Measurements from ENCODE around the gene DCLK1.
"Not testable (repeated sequence)": the region's sequence is repeated elsewhere in the genome, so short reads cannot be mapped to it uniquely, and the experiment has no call there.

DCLK1 gene

GRCh38 chr13:35983206-35983605 lies 148.0 kb downstream of the DCLK1 start:
- no peak for DNase-seq

DNA sequence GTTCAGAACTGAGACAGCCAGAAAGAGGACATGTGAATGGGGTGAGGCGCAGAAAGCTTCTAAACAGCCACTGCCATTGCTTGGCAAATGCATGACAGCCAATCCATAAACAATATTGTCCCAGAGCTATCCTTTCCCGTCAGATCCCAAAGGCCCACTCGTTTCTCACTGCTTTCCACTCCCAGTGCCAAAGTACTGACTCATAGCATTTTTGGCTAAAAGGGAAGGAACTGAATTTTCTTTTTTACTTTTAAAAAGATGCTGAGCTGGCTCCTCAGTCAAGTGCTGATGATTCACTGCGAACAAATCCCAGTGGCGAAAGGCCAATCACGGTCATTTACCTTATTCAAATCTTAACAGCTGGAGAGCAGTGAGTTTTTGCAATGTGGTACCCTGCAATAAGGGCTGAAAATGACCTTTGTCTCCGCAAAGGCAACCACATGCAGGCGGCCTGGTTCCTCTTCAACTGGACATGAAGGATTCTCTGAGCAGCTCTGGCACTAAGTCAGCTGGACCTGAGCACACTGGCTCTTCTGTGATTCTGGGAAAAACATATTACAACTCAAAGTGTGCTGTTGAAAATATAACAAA lies 151.7 kb downstream of the DCLK1 start:
- no peak for DNase-seq

- DNase-seq, result no peak
Measured at GRCh38 chr13:35978607-35979316, 152.4 kb downstream of the DCLK1 start.

DNA sequence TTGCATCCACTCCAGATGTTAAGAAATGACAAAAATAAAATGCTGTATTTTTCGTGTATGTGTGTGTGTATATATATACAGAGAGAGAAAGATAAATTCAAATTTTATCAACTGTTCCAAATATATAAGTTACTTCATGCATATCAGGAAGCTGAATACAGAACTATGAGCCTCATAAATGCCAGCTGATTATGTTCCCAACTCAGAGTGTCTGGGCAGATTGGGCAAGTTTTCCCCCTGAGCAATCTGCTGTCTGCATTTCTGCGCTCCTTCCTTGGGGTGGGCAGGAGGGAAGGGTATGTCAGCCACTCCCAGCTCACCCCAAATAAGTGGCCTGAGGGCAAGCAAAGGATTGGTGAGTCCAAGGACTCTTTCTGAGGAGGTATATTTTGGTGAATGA lies 154.1 kb downstream of the DCLK1 start:
- DNase-seq, result no peak

GRCh38 chr13:35976126-35976525 lies 155.1 kb downstream of the DCLK1 start:
- DNase-seq, result no peak

DNA sequence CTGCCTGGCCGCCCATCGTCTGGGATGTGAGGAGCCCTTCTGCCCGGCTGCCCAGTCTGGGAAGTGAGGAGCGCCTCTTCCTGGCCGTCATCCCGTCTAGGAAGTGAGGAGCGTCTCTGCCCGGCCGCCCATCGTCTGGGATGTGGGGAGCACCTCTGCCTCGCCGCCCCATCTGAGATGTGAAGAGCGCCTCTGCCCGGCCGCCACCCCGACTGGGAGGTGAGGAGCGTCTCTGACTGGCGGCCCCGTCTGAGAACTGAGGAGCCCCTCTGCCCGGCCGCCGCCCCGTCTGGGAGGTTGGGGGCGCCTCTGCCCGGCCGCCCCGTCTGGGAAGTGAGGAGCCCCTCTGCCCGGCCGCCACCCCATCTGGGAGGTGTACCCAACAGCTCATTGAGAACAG lies 164.2 kb downstream of the DCLK1 start:
- DNase-seq, result not testable (repeated sequence)

- DNase-seq, result no peak
Measured at GRCh38 chr13:35966024-35966423, 165.2 kb downstream of the DCLK1 start.

- DNase-seq, result no peak
Measured at GRCh38 chr13:35965226-35965927, 165.8 kb downstream of the DCLK1 start.

GRCh38 chr13:35964863-35965180 lies 166.4 kb downstream of the DCLK1 start:
- DNase-seq, result no peak

- no peak for DNase-seq
Measured at GRCh38 chr13:35964011-35964862, 166.9 kb downstream of the DCLK1 start.

DNA sequence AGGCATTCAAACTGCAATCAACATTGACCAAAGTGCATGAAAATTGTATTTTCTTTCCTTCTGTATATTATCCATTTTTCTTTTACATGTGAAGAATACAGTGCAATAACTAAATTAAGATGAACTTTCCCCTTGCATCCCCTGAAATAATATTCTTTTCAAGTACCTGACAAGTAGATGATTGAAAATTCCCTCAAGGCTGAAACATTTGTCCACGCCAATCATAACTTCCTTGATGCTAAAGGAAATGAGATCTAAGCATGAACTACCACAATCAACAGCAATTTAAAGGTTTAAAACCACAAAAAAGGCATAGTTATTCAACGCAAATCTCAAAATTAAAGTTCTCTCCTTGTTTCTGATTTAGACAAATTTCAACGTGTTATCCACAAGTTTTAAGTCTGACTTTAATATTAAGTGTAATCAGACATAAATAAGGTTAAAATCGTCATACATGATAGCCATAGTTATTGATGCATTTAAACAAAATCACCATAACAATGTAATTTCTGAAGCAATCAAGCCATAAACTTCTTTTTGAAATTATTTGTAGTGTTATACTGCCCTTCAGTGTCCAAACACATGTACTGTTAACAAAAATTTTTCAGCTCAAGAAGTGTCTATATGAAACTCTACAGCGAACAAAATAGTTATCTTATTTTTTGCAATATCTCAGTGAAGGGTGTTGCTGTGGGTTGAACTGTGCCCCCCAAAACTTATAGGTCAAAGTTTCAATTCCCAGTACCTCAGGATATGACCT lies 169.5 kb downstream of the DCLK1 start:
- no peak for DNase-seq

DNA sequence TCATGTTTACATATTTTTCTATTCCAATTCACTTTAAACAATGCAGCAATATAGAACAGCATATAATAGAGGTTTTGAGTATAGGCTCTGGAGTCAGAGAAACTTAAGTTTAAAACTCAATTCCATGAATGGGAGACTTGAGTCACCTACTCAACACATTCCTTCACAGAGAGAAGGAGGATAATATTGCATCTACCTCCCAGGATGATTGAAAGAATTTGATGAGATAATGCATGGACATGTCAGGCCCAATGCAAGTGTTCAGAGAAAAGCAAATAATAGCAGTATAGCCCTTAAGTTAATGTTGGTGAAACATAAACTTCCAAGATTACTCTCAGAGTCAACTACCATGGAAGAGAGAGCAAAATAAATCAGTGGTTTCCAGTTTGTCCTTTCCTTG lies 170.2 kb downstream of the DCLK1 start:
- DNase-seq, result no peak

DNA sequence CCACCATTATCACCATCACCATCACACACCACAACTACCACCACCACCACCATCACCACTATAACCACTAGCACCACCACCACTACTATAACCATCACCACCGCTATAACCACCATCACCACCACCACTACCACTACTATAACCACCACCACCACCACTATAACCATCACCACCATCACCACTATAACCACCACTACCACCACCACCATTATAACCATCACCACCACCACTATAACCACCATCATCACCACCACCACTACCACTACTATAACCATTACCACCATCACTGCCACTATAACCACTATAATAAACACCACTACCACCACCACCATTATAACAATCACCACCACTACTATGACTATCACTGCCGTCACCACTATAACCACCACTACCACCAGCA lies 173.2 kb downstream of the DCLK1 start:
- DNase-seq, result no peak

GRCh38 chr13:35957241-35957731 lies 173.9 kb downstream of the DCLK1 start:
- DNase-seq, result no peak

DNA sequence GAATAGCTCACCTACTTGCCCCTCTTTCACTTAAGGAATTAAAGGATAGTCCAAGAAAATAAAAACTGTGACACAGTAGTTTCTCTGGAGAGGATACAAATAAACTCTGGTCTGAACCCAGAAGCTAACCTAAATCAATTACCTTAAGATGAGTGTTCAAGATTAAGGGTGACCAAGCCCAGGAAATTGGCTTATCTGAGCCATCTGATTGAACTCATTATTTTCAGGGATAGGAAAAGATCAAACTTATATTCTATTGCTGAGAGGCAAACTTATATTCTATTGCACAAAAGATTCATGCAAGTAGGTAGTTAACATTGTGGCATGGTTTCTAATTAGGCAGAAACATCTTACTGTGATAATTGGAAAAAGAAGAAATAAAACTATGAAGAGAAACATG lies 175.1 kb downstream of the DCLK1 start:
- DNase-seq, result no peak

GRCh38 chr13:35954207-35954560 lies 177.0 kb downstream of the DCLK1 start:
- DNase-seq, result peak; percentile 4

DNA sequence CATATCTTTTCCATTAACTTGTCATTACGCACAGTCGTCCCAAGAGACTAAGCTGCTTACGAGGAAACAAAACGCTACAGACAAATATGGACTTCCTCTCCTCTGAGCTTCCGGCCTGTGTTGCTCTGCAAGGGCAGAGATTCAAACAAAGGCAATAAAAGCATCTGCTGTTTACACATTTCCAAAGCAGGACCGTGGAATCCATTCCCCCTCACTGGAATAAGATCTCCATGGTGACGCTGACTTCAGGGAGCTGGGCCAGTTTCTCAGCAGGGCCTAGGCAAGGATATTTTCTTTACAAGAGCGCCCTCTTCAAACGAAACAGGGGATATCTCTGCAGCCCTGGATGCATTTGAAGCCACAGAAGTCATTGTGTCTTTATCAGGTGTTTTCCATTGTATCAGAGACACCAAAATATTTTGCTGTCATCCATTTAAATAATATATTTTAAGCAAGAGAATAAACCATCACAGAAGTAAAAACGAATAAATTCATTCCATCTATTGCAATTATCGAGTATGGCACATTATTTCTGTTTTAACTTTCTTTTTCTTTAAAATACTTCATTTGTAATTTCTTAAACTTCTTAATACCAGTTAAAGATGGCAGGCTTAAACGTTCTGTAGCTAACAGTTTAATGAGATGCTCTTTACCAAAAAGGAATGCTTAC lies 177.5 kb downstream of the DCLK1 start:
- DNase-seq, result peak; percentile 89

DNA sequence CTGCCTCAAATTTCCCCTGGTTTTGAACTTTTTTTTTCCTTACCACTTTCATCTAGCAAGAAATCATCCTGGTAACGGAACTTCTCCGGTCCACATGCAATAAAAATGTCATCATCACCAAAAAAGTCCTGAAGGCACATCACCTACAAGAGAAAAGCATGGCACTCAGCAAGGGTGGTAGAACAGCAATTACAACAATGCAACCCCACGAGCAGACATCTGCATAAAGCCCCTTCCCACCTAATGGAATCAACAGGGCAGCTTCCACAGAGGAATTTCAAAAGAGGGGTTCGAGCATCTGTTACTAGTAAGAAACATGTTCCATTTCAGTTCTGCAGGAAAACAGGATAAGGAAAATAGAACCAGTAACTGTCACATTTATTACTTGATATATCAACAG lies 183.9 kb downstream of the DCLK1 start:
- DNase-seq, result no peak

DNA sequence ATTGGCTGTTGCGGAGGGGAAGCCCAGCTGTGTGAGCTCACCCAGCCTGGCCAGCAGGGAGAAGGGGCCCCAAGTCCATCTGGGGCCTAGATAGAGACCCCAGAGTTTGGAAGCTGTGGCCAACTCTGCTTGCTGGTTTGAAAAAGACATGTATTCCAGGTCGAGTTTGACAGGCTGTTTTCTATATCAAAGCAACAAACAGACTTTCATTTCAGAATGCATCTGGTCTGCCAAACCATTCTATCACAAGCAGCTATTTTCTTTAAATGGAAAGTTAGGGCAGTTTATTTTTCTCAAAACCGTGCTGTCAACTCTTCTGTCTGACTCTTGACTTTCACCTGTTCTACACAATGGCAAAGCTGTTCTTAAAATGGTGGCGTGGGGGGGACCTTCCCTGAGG lies 185.8 kb downstream of the DCLK1 start:
- no peak for DNase-seq

DNA sequence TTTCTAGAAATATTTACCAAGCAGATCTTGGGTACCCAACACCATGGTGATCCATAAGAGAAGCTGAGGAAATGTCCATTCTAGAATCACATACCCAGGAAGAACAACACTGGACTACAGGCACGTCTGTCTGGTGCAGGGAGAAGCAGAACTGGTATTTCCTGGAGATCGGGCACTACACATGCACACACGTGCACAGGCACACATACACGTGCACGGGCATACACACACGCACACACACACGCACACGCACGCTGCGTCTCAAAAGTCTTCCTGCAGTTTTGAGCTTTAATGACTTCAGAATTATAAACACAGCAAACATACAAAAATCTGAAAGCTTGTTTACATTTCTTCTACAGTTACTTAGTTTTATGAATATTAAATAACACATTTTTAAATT lies 189.8 kb downstream of the DCLK1 start:
- no peak for DNase-seq

- no peak for DNase-seq
Measured at GRCh38 chr13:35940734-35941133, 190.4 kb downstream of the DCLK1 start.

Measured in NCI-H2171 (cell line).